Tibial nerve (tissue), 4 donors: ENCODE results near the gene ANKRD35.
"Not testable (repeated sequence)": the region's sequence is repeated elsewhere in the genome, so short reads cannot be mapped to it uniquely, and the experiment has no call there.

Experiments
- CTCF ChIP-seq, 5 experiments: fragments of 200-600 bp in 3 of 5; fragments of 450-650 bp in 2 of 5; sonication (generic) in 3 of 5; IDR thresholded peaks; one replicate each; pipeline ENCODE4 v1.5.1; 2016 to 2019; ENCODE audit warnings: antibody characterized with exemption in 5 of 5, mild to moderate bottlenecking in 3 of 5, moderate library complexity in 2 of 5
- EP300 ChIP-seq, 2 donors: sonication (generic); formaldehyde crosslinking; IDR thresholded peaks; one replicate each; pipeline ENCODE4 v1.6.1; 2017; ENCODE audit warnings: antibody characterized with exemption in 2 of 2, mild to moderate bottlenecking in 1 of 2
- POLR2A ChIP-seq, 2 donors: fragments of 450-650 bp; IDR thresholded peaks; one replicate each; pipeline ENCODE4 v1.6.1; 2017; ENCODE audit warnings: antibody characterized with exemption in 2 of 2, mild to moderate bottlenecking in 2 of 2, moderate library complexity in 2 of 2

GRCh38 chr1:145920297-145920696 lies 34.6 kb upstream of the ANKRD35 start:
- TF ChIP-seq EP300, CTCF, POLR2A (IDR thresholded peaks at IDR 0.05): not testable (repeated sequence)
